Suprapubic skin (tissue), 4 donors: ENCODE results near the gene GPR171.

Experiments used
- EP300 ChIP-seq: sonication (generic); formaldehyde crosslinking; IDR thresholded peaks from one replicate; pipeline ENCODE4 v1.6.1; 2017; ENCODE audit warnings: antibody characterized with exemption
- POLR2A ChIP-seq, 2 donors: fragments of 450-650 bp; IDR thresholded peaks; one replicate each; pipeline ENCODE4 v1.6.1; 2017; ENCODE audit warnings: antibody characterized with exemption in 2 of 2, mild to moderate bottlenecking in 2 of 2, moderate library complexity in 2 of 2
- POLR2AphosphoS5 ChIP-seq, 3 donors: sonication (generic); formaldehyde crosslinking; IDR thresholded peaks; one replicate each; pipeline ENCODE4 v1.6.1; 2017; ENCODE audit warnings: antibody characterized with exemption in 3 of 3
- TF ChIP-seq, protein P1 (sequence below), 2 donors: fragments of 200-600 bp in 1 of 2; fragments of 450-650 bp in 1 of 2; sonication (generic) in 1 of 2; IDR thresholded peaks; one replicate each; pipeline ENCODE4 v1.5.1; 2016 to 2019; ENCODE audit warnings: antibody characterized with exemption in 2 of 2, mild to moderate bottlenecking in 1 of 2, moderate library complexity in 1 of 2

DNA sequence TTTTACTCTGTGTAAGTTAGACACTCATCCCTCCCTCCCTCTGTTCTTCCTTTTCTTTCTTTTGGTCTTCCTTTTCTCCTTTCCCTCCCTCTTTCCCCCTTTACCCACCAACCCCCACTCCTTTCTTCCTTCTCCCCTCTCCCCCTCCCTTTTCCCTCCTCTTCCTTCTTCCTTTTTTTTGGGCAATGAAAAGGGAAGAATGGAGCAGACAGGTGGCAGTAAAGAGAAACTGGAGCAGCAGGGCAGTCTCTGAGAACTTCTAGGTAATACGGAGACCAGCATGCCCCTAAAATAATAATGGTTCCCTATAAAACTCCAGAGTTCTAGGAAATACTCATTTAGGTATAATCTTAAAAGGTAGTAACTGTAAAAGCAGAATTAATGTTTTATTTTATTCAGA is 11.4 kb upstream of the GPR171 start:
- TF ChIP-seq POLR2A (IDR thresholded peaks at IDR 0.05) (no peak), POLR2AphosphoS5 (IDR thresholded peaks at IDR 0.05) (no peak), EP300 (no peak)
- TF ChIP-seq, protein P1, sequence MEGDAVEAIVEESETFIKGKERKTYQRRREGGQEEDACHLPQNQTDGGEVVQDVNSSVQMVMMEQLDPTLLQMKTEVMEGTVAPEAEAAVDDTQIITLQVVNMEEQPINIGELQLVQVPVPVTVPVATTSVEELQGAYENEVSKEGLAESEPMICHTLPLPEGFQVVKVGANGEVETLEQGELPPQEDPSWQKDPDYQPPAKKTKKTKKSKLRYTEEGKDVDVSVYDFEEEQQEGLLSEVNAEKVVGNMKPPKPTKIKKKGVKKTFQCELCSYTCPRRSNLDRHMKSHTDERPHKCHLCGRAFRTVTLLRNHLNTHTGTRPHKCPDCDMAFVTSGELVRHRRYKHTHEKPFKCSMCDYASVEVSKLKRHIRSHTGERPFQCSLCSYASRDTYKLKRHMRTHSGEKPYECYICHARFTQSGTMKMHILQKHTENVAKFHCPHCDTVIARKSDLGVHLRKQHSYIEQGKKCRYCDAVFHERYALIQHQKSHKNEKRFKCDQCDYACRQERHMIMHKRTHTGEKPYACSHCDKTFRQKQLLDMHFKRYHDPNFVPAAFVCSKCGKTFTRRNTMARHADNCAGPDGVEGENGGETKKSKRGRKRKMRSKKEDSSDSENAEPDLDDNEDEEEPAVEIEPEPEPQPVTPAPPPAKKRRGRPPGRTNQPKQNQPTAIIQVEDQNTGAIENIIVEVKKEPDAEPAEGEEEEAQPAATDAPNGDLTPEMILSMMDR (IDR thresholded peaks at IDR 0.05), result no peak
